ENCODE results near the gene PFDN1. TPM values are rescaled to one million over a fixed set of nuclear protein-coding genes. Genes with fewer than 3 reads are reported as not detected.

The PFDN1 gene
- total and polyA plus RNA-seq, 7 donors, result 35.9 to 115 (median 55.0) TPM

DNA sequence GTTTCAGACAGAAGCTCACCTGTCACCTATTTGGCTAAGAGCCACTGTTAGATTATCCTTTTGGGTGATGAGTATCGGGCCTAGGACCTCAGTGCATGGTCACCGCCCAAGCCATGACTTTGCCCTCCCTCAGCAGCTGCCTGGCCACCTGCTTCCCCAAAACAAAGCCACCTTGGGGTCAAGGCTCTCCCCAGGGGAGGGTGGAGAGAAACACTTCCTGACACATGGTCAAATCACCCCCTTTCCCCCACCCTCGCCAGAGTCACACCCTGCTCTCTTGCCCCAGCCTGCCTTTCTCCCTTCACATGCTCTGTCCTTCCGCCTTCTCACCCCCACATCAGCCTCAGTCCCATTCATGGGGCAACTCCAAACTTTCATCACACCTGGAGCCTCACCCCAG lies 45.2 kb upstream of the PFDN1 start:
- H3K4me1 ChIP-seq, result peaks cover 51% of the 10 kb centered on the region
- peak overlapping the region; percentile 94 for H3K27ac ChIP-seq
- DNase-seq (no peak), ATAC-seq (peak in 1 of 4 donors; percentile 2)
- H3K27me3 ChIP-seq (ENCODE audit: insufficient read depth in 3 of 3, low read length in 2 of 3), result no peaks in the 10 kb centered on the region
- TF ChIP-seq, protein P1, sequence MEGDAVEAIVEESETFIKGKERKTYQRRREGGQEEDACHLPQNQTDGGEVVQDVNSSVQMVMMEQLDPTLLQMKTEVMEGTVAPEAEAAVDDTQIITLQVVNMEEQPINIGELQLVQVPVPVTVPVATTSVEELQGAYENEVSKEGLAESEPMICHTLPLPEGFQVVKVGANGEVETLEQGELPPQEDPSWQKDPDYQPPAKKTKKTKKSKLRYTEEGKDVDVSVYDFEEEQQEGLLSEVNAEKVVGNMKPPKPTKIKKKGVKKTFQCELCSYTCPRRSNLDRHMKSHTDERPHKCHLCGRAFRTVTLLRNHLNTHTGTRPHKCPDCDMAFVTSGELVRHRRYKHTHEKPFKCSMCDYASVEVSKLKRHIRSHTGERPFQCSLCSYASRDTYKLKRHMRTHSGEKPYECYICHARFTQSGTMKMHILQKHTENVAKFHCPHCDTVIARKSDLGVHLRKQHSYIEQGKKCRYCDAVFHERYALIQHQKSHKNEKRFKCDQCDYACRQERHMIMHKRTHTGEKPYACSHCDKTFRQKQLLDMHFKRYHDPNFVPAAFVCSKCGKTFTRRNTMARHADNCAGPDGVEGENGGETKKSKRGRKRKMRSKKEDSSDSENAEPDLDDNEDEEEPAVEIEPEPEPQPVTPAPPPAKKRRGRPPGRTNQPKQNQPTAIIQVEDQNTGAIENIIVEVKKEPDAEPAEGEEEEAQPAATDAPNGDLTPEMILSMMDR (IDR thresholded peaks at IDR 0.05), result no peak
- intact Hi-C loops (cut with DNase I), result loop anchor here (5.0 kb wide), 3 partner anchors 106 to 176 kb away; partner anchors contain the start of gene CYSTM1 (in 1 of the 2)
- H3K4me3 ChIP-seq, result no peak overlapping the region
- H3K36me3 ChIP-seq (ENCODE audit: insufficient read depth in 1 of 2, low read depth in 1 of 2), result peaks cover 0 to 11% of the 10 kb centered on the region in 2 donors
- WGBS, 3 donors, result 51 to 60% (median 52%) methylated on average over 4 of the region's 4 CpGs
- no peaks in the 10 kb centered on the region for H3K9me3 ChIP-seq

DNA sequence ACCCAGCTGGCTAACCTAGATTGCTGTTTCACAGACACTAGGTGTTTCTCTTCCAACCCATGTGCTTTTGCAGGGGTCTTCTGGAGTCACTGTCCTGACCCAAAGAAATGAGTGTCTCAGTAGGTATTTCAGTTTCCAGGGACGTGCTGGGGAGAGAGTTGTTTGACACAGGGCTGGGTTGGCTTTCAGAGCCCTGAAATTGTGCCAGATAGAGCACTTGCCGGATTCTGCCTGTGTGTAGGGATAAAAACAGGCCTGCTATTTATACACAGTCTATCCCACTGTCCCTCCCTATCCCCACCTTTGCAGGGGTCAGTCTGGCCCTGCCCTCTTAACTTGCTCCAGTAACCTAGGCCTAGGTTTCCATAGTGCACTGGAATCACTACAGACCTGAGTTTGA lies 44.5 kb upstream of the PFDN1 start:
- H3K4me3 ChIP-seq, result peak overlapping the region; percentile 73
- H3K4me1 ChIP-seq, result peaks cover 58% of the 10 kb centered on the region
- TF ChIP-seq, protein P1 (IDR thresholded peaks at IDR 0.05), result no peak
- ATAC-seq (peak in 3 of 4 donors; percentile 13 to 27 (median 27)), DNase-seq (no peak)
- H3K9me3 ChIP-seq, result no peaks in the 10 kb centered on the region
- H3K36me3 ChIP-seq (ENCODE audit: insufficient read depth in 1 of 2, low read depth in 1 of 2), result peaks cover 0 to 12% of the 10 kb centered on the region in 2 donors
- H3K27ac ChIP-seq, result peak overlapping the region; percentile 94
- intact Hi-C loops (cut with DNase I), result loop anchor here (5.0 kb wide), 3 partner anchors 105 to 175 kb away; partner anchors contain the start of gene CYSTM1 (in 1 of the 2)
- 5 to 9% (median 6%) methylated on average over 2 of the region's 2 CpGs for WGBS, 3 donors
- H3K27me3 ChIP-seq (ENCODE audit: insufficient read depth in 3 of 3, low read length in 2 of 3), result no peaks in the 10 kb centered on the region

DNA sequence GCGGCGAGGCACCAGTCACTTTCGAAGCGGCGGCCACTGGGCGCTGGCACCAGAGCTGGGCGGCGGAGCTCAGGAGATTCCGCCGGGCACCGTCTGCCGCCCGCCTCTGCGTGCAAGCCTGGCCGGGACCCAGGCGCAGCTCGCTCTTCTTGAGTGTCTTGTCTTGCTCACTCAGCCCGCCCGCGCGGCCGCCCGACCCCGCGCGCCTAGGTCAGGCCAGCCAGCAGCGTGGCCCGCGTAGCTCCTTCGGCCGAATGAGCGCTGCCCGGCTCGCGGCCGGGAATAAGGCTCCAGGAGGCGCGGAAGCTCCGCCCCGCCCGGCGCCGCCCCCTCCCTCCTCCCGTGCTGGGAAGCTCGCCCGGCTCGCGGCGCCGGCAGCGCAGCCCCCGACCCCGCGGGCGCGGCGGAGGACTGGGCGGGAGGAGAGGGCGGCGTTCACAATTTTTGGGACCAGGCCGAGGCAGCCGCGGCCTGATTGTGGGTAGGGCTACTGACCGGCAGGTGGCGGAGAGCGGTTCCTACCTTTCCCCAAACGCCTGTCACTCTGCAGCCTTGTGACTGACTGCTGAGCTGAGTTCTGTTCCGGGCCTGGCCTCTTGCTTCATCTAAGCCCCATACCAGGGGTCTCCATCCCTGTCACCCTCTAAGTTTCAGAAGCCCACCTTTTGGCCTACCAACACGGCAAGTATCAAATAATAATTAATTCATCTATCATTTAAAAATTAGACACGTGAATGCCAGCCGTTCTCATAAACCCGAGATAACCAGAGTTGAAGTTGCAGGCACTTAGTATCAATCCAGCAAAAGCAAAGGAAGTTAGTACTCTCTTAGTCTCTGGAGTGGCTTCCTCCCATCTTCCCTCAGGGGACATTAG lies 43.7 kb upstream of the PFDN1 start, which contains the start of gene HBEGF:
Gene HBEGF, minus strand, starts transcription at position 256 of the 874 bp plus-strand sequence. CDS start 275 bp downstream, outside the sequence.
- Histone ChIP-seq H3K4me1 (peaks cover 66% of the 10 kb centered on the region), H3K36me3 (ENCODE audit: insufficient read depth in 1 of 2, low read depth in 1 of 2) (peaks cover 0 to 16% of the 10 kb centered on the region in 2 donors), H3K9me3 (no peaks in the 10 kb centered on the region), H3K4me3 (peak within 1 kb of the TSS; percentile 73), H3K27ac (peak within 1 kb of the TSS; percentile 94), H3K27me3 (ENCODE audit: insufficient read depth in 3 of 3, low read length in 2 of 3) (no peaks in the 10 kb centered on the region)
- intact Hi-C loops (cut with DNase I), result loop anchor here (5.0 kb wide), 3 partner anchors 104 to 174 kb away; partner anchors contain the start of gene CYSTM1 (in 1 of the 2)
- ATAC-seq (peak; percentile 69 to 78 (median 72)), DNase-seq (peak; percentile 82 to 89)
- 0 to 1% (median 1%) methylated on average over 45 to 72 of the region's 72 CpGs for WGBS, 3 donors
- TF ChIP-seq, protein P1 (IDR thresholded peaks at IDR 0.05), result peak; percentile 57

DNA sequence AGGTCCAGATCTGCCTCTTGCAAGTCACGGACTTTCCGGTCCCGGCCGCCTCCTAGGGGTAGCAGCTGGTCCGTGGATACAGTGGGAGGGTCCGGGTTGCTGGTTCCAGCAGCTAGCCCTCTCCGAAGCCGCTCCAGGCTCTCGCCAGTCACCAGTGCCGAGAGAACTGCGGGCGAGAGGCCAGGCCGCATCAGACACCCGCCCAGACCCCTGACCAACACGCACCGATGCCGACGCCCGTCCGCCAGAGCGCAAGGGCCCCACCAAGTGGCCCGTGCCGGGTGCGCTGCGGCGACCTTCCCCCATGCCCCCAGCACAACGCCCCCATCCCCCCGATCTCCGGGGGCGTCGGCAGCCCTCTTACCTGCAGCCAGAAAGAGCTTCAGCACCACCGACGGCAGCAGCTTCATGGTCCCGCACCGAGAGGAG lies 43.0 kb upstream of the PFDN1 start:
- Histone ChIP-seq H3K4me1 (peaks cover 73% of the 10 kb centered on the region), H3K9me3 (no peaks in the 10 kb centered on the region), H3K36me3 (ENCODE audit: insufficient read depth in 1 of 2, low read depth in 1 of 2) (peaks cover 0 to 16% of the 10 kb centered on the region in 2 donors), H3K27ac (peak overlapping the region; percentile 94), H3K27me3 (ENCODE audit: insufficient read depth in 3 of 3, low read length in 2 of 3) (no peaks in the 10 kb centered on the region), H3K4me3 (peak overlapping the region; percentile 73)
- WGBS, 3 donors, result 0 to 2% (median 1%) methylated on average over 26 to 35 of the region's 35 CpGs
- TF ChIP-seq, protein P1 (IDR thresholded peaks at IDR 0.05), result no peak
- intact Hi-C loops (cut with DNase I), result loop anchor here (5.0 kb wide), 3 partner anchors 104 to 174 kb away; partner anchors contain the start of gene CYSTM1 (in 1 of the 2)
- peak; percentile 79 to 88 for DNase-seq
- ATAC-seq, result peak; percentile 56 to 75 (median 58)
